Cardiac muscle cell (in vitro differentiated cells and primary cell): ENCODE measurements around the gene POU1F1. TPM values are rescaled to one million over a fixed set of nuclear protein-coding genes. Genes with fewer than 3 reads are reported as not detected.

Experiments
- DNase-seq, 2 donors: peaks; one replicate each; pipeline versions ENCODE4 v3.0.0 to v3.0.0-alpha.2; 2010 to 2017; ENCODE audit warnings: low read depth in 1 of 2, low spot score in 1 of 2
- H3K27ac ChIP-seq: fragments of 200-600 bp; sonication (generic); 2 replicates; pipeline ENCODE4 v1.5.1; 2016
- H3K27me3 ChIP-seq: fragments of 200-600 bp; sonication (generic); 2 replicates; pipeline ENCODE4 v1.6.0; 2016; ENCODE audit warnings: control low read depth
- H3K36me3 ChIP-seq: fragments of 200-600 bp; sonication (generic); 2 replicates; pipeline ENCODE4 v1.5.1; 2016; ENCODE audit warnings: control low read depth
- H3K4me1 ChIP-seq: fragments of 200-600 bp; sonication (generic); 2 replicates; pipeline ENCODE4 v1.8.1; 2017; ENCODE audit warnings: low read depth, mild to moderate bottlenecking, mixed run types
- H3K4me3 ChIP-seq: fragments of 200-600 bp; sonication (generic); 2 replicates; pipeline ENCODE4 v1.5.1; 2016; ENCODE audit warnings: mild to moderate bottlenecking
- H3K9me3 ChIP-seq: fragments of 200-600 bp; sonication (generic); 2 replicates; pipeline ENCODE4 v1.5.1; 2017; ENCODE audit warnings: low read depth, mild to moderate bottlenecking, control low read depth
- polyA plus RNA-seq: library from polyadenylated mRNA; unstranded; fragments of >200 nt; fragmentation: Nextera tagmentation; extraction: Ambion mirVana; gene quantifications from 2 replicates; pipeline ENCODE4 v1.2.1, GENCODE V29; 2016
- total RNA-seq: library from RNA; depleted of rRNA; stranded (reverse); fragments of >200 nt; gene quantifications from 2 replicates; pipeline ENCODE4 v1.2.3, GENCODE V29; 2016
- TF ChIP-seq, protein P1 (sequence below): IDR thresholded peaks from 2 replicates; pipeline ENCODE4 v1.5.1; 2012; ENCODE audit warnings: low read depth, mild to moderate bottlenecking, low read length

Gene POU1F1, protein sequence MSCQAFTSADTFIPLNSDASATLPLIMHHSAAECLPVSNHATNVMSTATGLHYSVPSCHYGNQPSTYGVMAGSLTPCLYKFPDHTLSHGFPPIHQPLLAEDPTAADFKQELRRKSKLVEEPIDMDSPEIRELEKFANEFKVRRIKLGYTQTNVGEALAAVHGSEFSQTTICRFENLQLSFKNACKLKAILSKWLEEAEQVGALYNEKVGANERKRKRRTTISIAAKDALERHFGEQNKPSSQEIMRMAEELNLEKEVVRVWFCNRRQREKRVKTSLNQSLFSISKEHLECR
- total RNA-seq = not detected in 2 replicates
- polyA plus RNA-seq = not detected in 2 replicates

GRCh38 chr3:87276484-87276883, at the start of gene POU1F1:
Gene POU1F1 (minus strand): TSS chr3:87276584. CDS start chr3:87276462, 122 bp downstream.
- no peak for DNase-seq
- Histone ChIP-seq H3K9me3 (no peaks in the 10 kb centered on the region), H3K27me3 (no peaks in the 10 kb centered on the region), H3K4me3 (no peak within 1 kb of the TSS), H3K27ac (no peak within 1 kb of the TSS), H3K4me1 (no peaks in the 10 kb centered on the region), H3K36me3 (no peaks in the 10 kb centered on the region)
- TF ChIP-seq, protein P1, sequence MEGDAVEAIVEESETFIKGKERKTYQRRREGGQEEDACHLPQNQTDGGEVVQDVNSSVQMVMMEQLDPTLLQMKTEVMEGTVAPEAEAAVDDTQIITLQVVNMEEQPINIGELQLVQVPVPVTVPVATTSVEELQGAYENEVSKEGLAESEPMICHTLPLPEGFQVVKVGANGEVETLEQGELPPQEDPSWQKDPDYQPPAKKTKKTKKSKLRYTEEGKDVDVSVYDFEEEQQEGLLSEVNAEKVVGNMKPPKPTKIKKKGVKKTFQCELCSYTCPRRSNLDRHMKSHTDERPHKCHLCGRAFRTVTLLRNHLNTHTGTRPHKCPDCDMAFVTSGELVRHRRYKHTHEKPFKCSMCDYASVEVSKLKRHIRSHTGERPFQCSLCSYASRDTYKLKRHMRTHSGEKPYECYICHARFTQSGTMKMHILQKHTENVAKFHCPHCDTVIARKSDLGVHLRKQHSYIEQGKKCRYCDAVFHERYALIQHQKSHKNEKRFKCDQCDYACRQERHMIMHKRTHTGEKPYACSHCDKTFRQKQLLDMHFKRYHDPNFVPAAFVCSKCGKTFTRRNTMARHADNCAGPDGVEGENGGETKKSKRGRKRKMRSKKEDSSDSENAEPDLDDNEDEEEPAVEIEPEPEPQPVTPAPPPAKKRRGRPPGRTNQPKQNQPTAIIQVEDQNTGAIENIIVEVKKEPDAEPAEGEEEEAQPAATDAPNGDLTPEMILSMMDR = no peak

- TF ChIP-seq, protein P1 = no peak
- Histone ChIP-seq H3K27ac (no peak overlapping the region), H3K27me3 (no peaks in the 10 kb centered on the region), H3K9me3 (no peaks in the 10 kb centered on the region), H3K36me3 (no peaks in the 10 kb centered on the region), H3K4me3 (no peak overlapping the region), H3K4me1 (no peaks in the 10 kb centered on the region)
- DNase-seq = no peak
These were observed 48.2 kb upstream of the POU1F1 start for GRCh38 chr3:87324609-87325008.

DNA sequence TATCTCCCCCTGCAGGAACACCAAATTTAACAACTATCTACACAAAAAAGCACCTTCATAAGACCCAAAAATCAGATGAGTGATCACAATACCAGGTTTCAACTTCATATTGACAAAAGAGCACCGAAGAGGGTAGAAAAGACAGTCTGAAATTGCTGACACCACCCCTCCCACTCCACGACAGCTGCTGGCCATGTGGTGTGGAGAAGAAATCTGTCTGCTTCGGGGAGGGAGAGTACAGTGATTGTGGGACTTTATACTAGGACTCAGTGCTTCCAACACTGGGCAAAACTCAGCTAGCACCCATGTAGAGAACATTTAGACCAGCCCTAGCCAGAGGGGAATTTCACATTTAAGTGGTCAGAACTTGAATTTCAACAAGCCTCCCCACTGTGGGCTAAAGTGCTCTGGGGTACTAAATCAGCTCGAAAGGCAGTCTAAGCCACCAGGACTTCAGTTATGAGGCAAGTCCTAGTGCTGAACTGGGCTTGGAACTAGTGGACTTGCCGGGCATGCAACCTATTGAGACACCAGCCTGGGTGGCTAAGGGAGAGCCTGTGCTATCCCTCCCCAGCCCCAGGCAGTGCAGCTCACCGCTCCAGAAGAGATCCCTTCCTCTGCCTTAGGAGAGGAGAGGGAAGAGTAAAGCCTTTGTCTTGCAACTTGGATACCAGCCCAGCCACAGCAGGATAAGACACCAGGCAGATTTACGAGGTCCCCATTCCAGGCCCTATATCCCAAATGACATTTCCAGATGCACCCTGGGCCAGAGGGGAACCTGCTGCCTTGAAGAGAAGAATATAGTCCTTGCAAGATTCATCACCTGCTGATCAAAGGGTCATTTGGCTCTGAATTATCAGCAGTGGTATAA, 44.6 kb upstream of the POU1F1 start:
- H3K4me3 ChIP-seq = no peak overlapping the region
- H3K27me3 ChIP-seq = peaks cover 6% of the 10 kb centered on the region
- H3K9me3 ChIP-seq = no peaks in the 10 kb centered on the region
- H3K4me1 ChIP-seq = no peaks in the 10 kb centered on the region
- TF ChIP-seq, protein P1 = no peak
- no peak overlapping the region for H3K27ac ChIP-seq
- no peaks in the 10 kb centered on the region for H3K36me3 ChIP-seq
- DNase-seq = no peak

DNA sequence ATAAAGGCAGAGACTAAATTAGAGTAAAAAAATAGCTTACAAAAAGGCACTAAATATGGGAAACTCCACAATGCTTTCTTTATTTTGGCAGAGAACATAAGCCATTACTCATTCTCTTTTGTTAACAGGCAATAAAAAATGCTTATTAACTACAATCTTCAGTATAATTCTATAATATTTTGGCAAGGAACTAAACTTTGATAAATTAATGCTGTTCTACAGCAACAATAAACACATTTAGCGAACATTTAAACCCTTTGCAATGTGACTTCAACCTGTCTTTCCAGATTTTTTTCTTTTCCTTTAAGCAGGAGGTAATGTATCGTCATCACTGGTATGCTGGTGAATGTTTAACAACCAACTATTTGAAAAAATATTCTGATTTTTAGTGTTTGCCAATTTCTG, 42.2 kb upstream of the POU1F1 start:
- Histone ChIP-seq H3K36me3 (no peaks in the 10 kb centered on the region), H3K9me3 (no peaks in the 10 kb centered on the region), H3K27me3 (peaks cover 15% of the 10 kb centered on the region), H3K4me1 (no peaks in the 10 kb centered on the region), H3K27ac (no peak overlapping the region), H3K4me3 (no peak overlapping the region)
- no peak for DNase-seq
- TF ChIP-seq, protein P1 = no peak

GRCh38 chr3:87317779-87318178, 41.4 kb upstream of the POU1F1 start:
- TF ChIP-seq, protein P1 = no peak
- no peak overlapping the region for H3K4me3 ChIP-seq
- peaks cover 15% of the 10 kb centered on the region for H3K27me3 ChIP-seq
- H3K4me1 ChIP-seq = no peaks in the 10 kb centered on the region
- H3K9me3 ChIP-seq = no peaks in the 10 kb centered on the region
- H3K27ac ChIP-seq = no peak overlapping the region
- DNase-seq = no peak
- no peaks in the 10 kb centered on the region for H3K36me3 ChIP-seq
